ENCODE results near the gene ZNF239.
"Not testable (repeated sequence)": the region's sequence is repeated elsewhere in the genome, so short reads cannot be mapped to it uniquely, and the experiment has no call there.

ZNF239 gene

GRCh38 chr10:43574001-43574892, at the start of gene ZNF239:
Gene ZNF239 (minus strand): TSS chr10:43574616. CDS start chr10:43558079, 16,537 bp downstream.
- H3K36me3 ChIP-seq (ENCODE audit: insufficient read depth, low read length) = peaks cover 5% of the 10 kb centered on the region
- H3K27me3 ChIP-seq (ENCODE audit: insufficient read depth, low read length) = no peaks in the 10 kb centered on the region
- H3K9me3 ChIP-seq (ENCODE audit: low read length) = no peaks in the 10 kb centered on the region
- H3K4me3 ChIP-seq (ENCODE audit: low read length) = peak within 1 kb of the TSS; percentile 74
- H2AFZ ChIP-seq (ENCODE audit: low read depth, low read length) = peak within 1 kb of the TSS; percentile 99
- peaks cover 8% of the 10 kb centered on the region for H3K4me1 ChIP-seq (ENCODE audit: insufficient read depth, low read length)

GRCh38 chr10:43623351-43623750, 48.9 kb upstream of the ZNF239 start:
- Histone ChIP-seq H3K27me3 (ENCODE audit: insufficient read depth, low read length) (no peaks in the 10 kb centered on the region), H3K4me1 (ENCODE audit: insufficient read depth, low read length) (no peaks in the 10 kb centered on the region), H2AFZ (ENCODE audit: low read depth, low read length) (no peak overlapping the region), H3K9me3 (ENCODE audit: low read length) (no peaks in the 10 kb centered on the region), H3K4me3 (ENCODE audit: low read length) (peak overlapping the region; percentile 12), H3K36me3 (ENCODE audit: insufficient read depth, low read length) (no peaks in the 10 kb centered on the region)

GRCh38 chr10:43622038-43622437, 47.6 kb upstream of the ZNF239 start:
- H3K9me3 ChIP-seq (ENCODE audit: low read length) = peaks cover 7% of the 10 kb centered on the region
- H3K36me3 ChIP-seq (ENCODE audit: insufficient read depth, low read length) = peaks cover 4% of the 10 kb centered on the region
- H3K4me3 ChIP-seq (ENCODE audit: low read length) = no peak overlapping the region
- no peaks in the 10 kb centered on the region for H3K27me3 ChIP-seq (ENCODE audit: insufficient read depth, low read length)
- no peak overlapping the region for H2AFZ ChIP-seq (ENCODE audit: low read depth, low read length)
- no peaks in the 10 kb centered on the region for H3K4me1 ChIP-seq (ENCODE audit: insufficient read depth, low read length)

GRCh38 chr10:43619368-43619767, 45.0 kb upstream of the ZNF239 start:
- Histone ChIP-seq H3K36me3 (ENCODE audit: insufficient read depth, low read length) (peaks cover 19% of the 10 kb centered on the region), H3K27me3 (ENCODE audit: insufficient read depth, low read length) (no peaks in the 10 kb centered on the region), H3K4me1 (ENCODE audit: insufficient read depth, low read length) (no peaks in the 10 kb centered on the region), H3K4me3 (ENCODE audit: low read length) (no peak overlapping the region), H2AFZ (ENCODE audit: low read depth, low read length) (no peak overlapping the region), H3K9me3 (ENCODE audit: low read length) (peaks cover 23% of the 10 kb centered on the region)

- Histone ChIP-seq H3K4me1 (ENCODE audit: insufficient read depth, low read length) (no peaks in the 10 kb centered on the region), H2AFZ (ENCODE audit: low read depth, low read length) (no peak overlapping the region), H3K4me3 (ENCODE audit: low read length) (no peak overlapping the region), H3K36me3 (ENCODE audit: insufficient read depth, low read length) (peaks cover 23% of the 10 kb centered on the region), H3K9me3 (ENCODE audit: low read length) (peaks cover 26% of the 10 kb centered on the region), H3K27me3 (ENCODE audit: insufficient read depth, low read length) (no peaks in the 10 kb centered on the region)
Observed at GRCh38 chr10:43616697-43617370, 42.4 kb upstream of the ZNF239 start.

- H3K9me3 ChIP-seq (ENCODE audit: low read length) = peaks cover 11% of the 10 kb centered on the region
- no peak overlapping the region for H3K4me3 ChIP-seq (ENCODE audit: low read length)
- H3K27me3 ChIP-seq (ENCODE audit: insufficient read depth, low read length) = no peaks in the 10 kb centered on the region
- no peak overlapping the region for H2AFZ ChIP-seq (ENCODE audit: low read depth, low read length)
- peaks cover 12% of the 10 kb centered on the region for H3K36me3 ChIP-seq (ENCODE audit: insufficient read depth, low read length)
- peaks cover 9% of the 10 kb centered on the region for H3K4me1 ChIP-seq (ENCODE audit: insufficient read depth, low read length)
Observed at GRCh38 chr10:43610636-43611035, 36.2 kb upstream of the ZNF239 start.

- H3K27me3 ChIP-seq (ENCODE audit: insufficient read depth, low read length) = no peaks in the 10 kb centered on the region
- peaks cover 5% of the 10 kb centered on the region for H3K9me3 ChIP-seq (ENCODE audit: low read length)
- peaks cover 6% of the 10 kb centered on the region for H3K36me3 ChIP-seq (ENCODE audit: insufficient read depth, low read length)
- peaks cover 9% of the 10 kb centered on the region for H3K4me1 ChIP-seq (ENCODE audit: insufficient read depth, low read length)
- H3K4me3 ChIP-seq (ENCODE audit: low read length) = peak overlapping the region; percentile 67
- peak overlapping the region; percentile 92 for H2AFZ ChIP-seq (ENCODE audit: low read depth, low read length)
Observed at GRCh38 chr10:43607199-43607573, 32.8 kb upstream of the ZNF239 start.

GRCh38 chr10:43606323-43607198, 32.1 kb upstream of the ZNF239 start, which contains the start of gene ZNF485:
Gene ZNF485 (plus strand): TSS chr10:43606438. CDS start chr10:43607051, 613 bp downstream.
- Histone ChIP-seq H3K4me3 (ENCODE audit: low read length) (peak within 1 kb of the TSS; percentile 67), H2AFZ (ENCODE audit: low read depth, low read length) (peak within 1 kb of the TSS; percentile 92), H3K36me3 (ENCODE audit: insufficient read depth, low read length) (peaks cover 6% of the 10 kb centered on the region), H3K4me1 (ENCODE audit: insufficient read depth, low read length) (peaks cover 9% of the 10 kb centered on the region), H3K27me3 (ENCODE audit: insufficient read depth, low read length) (no peaks in the 10 kb centered on the region), H3K9me3 (ENCODE audit: low read length) (peaks cover 5% of the 10 kb centered on the region)

- peaks cover 8% of the 10 kb centered on the region for H3K9me3 ChIP-seq (ENCODE audit: low read length)
- peaks cover 6% of the 10 kb centered on the region for H3K36me3 ChIP-seq (ENCODE audit: insufficient read depth, low read length)
- H3K4me3 ChIP-seq (ENCODE audit: low read length) = peak overlapping the region; percentile 67
- peaks cover 9% of the 10 kb centered on the region for H3K4me1 ChIP-seq (ENCODE audit: insufficient read depth, low read length)
- H2AFZ ChIP-seq (ENCODE audit: low read depth, low read length) = peak overlapping the region; percentile 92
- H3K27me3 ChIP-seq (ENCODE audit: insufficient read depth, low read length) = no peaks in the 10 kb centered on the region
Observed at GRCh38 chr10:43605850-43606322, 31.5 kb upstream of the ZNF239 start.

- H3K4me1 ChIP-seq (ENCODE audit: insufficient read depth, low read length); H3K27me3 ChIP-seq (ENCODE audit: insufficient read depth, low read length); H3K9me3 ChIP-seq (ENCODE audit: low read length); H3K4me3 ChIP-seq (ENCODE audit: low read length); H2AFZ ChIP-seq (ENCODE audit: low read depth, low read length); H3K36me3 ChIP-seq (ENCODE audit: insufficient read depth, low read length): not testable (repeated sequence)
Observed at GRCh38 chr10:43601576-43601975, 27.2 kb upstream of the ZNF239 start.

GRCh38 chr10:43599333-43599732, 24.9 kb upstream of the ZNF239 start:
- Histone ChIP-seq H3K36me3 (ENCODE audit: insufficient read depth, low read length) (no peaks in the 10 kb centered on the region), H3K27me3 (ENCODE audit: insufficient read depth, low read length) (no peaks in the 10 kb centered on the region), H3K9me3 (ENCODE audit: low read length) (peaks cover 5% of the 10 kb centered on the region), H3K4me3 (ENCODE audit: low read length) (no peak overlapping the region), H2AFZ (ENCODE audit: low read depth, low read length) (no peak overlapping the region), H3K4me1 (ENCODE audit: insufficient read depth, low read length) (no peaks in the 10 kb centered on the region)

GRCh38 chr10:43598446-43598845, 24.0 kb upstream of the ZNF239 start:
- no peaks in the 10 kb centered on the region for H3K27me3 ChIP-seq (ENCODE audit: insufficient read depth, low read length)
- no peak overlapping the region for H3K4me3 ChIP-seq (ENCODE audit: low read length)
- H3K9me3 ChIP-seq (ENCODE audit: low read length) = peaks cover 5% of the 10 kb centered on the region
- H2AFZ ChIP-seq (ENCODE audit: low read depth, low read length) = no peak overlapping the region
- H3K4me1 ChIP-seq (ENCODE audit: insufficient read depth, low read length) = no peaks in the 10 kb centered on the region
- H3K36me3 ChIP-seq (ENCODE audit: insufficient read depth, low read length) = no peaks in the 10 kb centered on the region
